CD14-positive monocyte (primary cell): ENCODE measurements around the gene SALL4. TPM values are rescaled to one million over a fixed set of nuclear protein-coding genes. Genes with fewer than 3 reads are reported as not detected.

ENCODE experiments used
- DNase-seq, 3 donors: peaks; one replicate each; pipeline ENCODE4 v3.0.0-alpha.2; 2011 to 2022
- H2AFZ ChIP-seq: 2 replicates; pipeline ENCODE4 v1.6.0; 2012; ENCODE audit warnings: mild to moderate bottlenecking, low read depth, low read length, inconsistent platforms; ENCODE audit not compliant: insufficient read depth, poor library complexity, severe bottlenecking
- H3K27ac ChIP-seq, 2 donors: 1 replicate in 1 of 2; 2 replicates in 1 of 2; pipeline ENCODE4 v1.5.1; 2012 to 2013; ENCODE audit warnings: low read length in 2 of 2, control low read depth in 1 of 2, inconsistent platforms in 1 of 2, low read depth in 1 of 2, mild to moderate bottlenecking in 1 of 2
- H3K27me3 ChIP-seq, 2 donors: one replicate each; pipeline versions ENCODE4 v1.6.0 to v1.6.1; 2011 to 2013; ENCODE audit warnings: low read length in 2 of 2; ENCODE audit not compliant: control insufficient read depth in 2 of 2, insufficient read depth in 2 of 2
- H3K36me3 ChIP-seq, 2 donors: replicated peaks in 1 of 2; 1 replicate in 1 of 2; 2 replicates in 1 of 2; pipeline versions ENCODE4 v1.5.1 to v1.6.1; 2012 to 2013; ENCODE audit warnings: low read length in 2 of 2, control low read depth in 1 of 2, inconsistent platforms in 1 of 2, mild to moderate bottlenecking in 1 of 2; ENCODE audit not compliant: insufficient read depth in 2 of 2, control insufficient read depth in 1 of 2
- H3K4me1 ChIP-seq, 2 donors: 1 replicate in 1 of 2; 2 replicates in 1 of 2; pipeline versions ENCODE4 v1.5.1 to v1.6.1; 2012 to 2013; ENCODE audit warnings: low read length in 2 of 2, control low read depth in 1 of 2, inconsistent platforms in 1 of 2, mild to moderate bottlenecking in 1 of 2, moderate library complexity in 1 of 2; ENCODE audit not compliant: insufficient read depth in 2 of 2, control insufficient read depth in 1 of 2
- H3K4me2 ChIP-seq: replicated peaks from 2 replicates; pipeline ENCODE3; 2012; ENCODE audit warnings: low read length, moderate library complexity, mild to moderate bottlenecking; ENCODE audit not compliant: poor library complexity, severe bottlenecking; ENCODE audit errors: extremely low read depth
- H3K4me3 ChIP-seq, 3 experiments: fragments of 200-600 bp in 1 of 3; sonication (generic) in 1 of 3; replicated peaks in 1 of 3; 1 replicate in 2 of 3; 2 replicates in 1 of 3; pipeline ENCODE4 v1.5.1; 2011 to 2013; ENCODE audit warnings: low read length in 3 of 3, mild to moderate bottlenecking in 3 of 3, control low read depth in 2 of 3, low read depth in 2 of 3, inconsistent platforms in 1 of 3, moderate library complexity in 1 of 3
- H3K79me2 ChIP-seq: 2 replicates; pipeline ENCODE4 v1.6.0; 2012; ENCODE audit warnings: mild to moderate bottlenecking, control low read depth, inconsistent platforms, low read length, moderate library complexity; ENCODE audit not compliant: insufficient read depth
- H3K9ac ChIP-seq: 2 replicates; pipeline ENCODE4 v1.6.0; 2017; ENCODE audit warnings: low read length, mild to moderate bottlenecking; ENCODE audit not compliant: insufficient read depth, poor library complexity, severe bottlenecking
- H3K9me3 ChIP-seq, 2 donors: replicated peaks in 1 of 2; 1 replicate in 1 of 2; 2 replicates in 1 of 2; pipeline versions ENCODE4 v1.5.1 to v1.6.1; 2012 to 2013; ENCODE audit warnings: low read length in 2 of 2, control low read depth in 1 of 2; ENCODE audit not compliant: control insufficient read depth in 1 of 2, insufficient read depth in 1 of 2
- H4K20me1 ChIP-seq: 2 replicates; pipeline ENCODE4 v1.6.0; 2012; ENCODE audit warnings: mild to moderate bottlenecking, low read length, control low read depth, moderate library complexity; ENCODE audit not compliant: insufficient read depth
- H3K27ac Mint-ChIP-seq, 7 donors: one replicate each; pipeline ENCODE4 v1.8.0; 2020; ENCODE audit warnings: mild to moderate bottlenecking in 7 of 7, mixed read lengths in 7 of 7, moderate library complexity in 6 of 7, inconsistent platforms in 2 of 7
- H3K27me3 Mint-ChIP-seq, 3 donors: one replicate each; pipeline ENCODE4 v1.8.0; 2021 to 2022; ENCODE audit warnings: low read depth in 3 of 3, mild to moderate bottlenecking in 3 of 3, mixed read lengths in 3 of 3, moderate library complexity in 3 of 3, inconsistent platforms in 1 of 3
- H3K36me3 Mint-ChIP-seq, 2 donors: one replicate each; pipeline ENCODE4 v1.8.0; 2020; ENCODE audit warnings: mixed read lengths in 2 of 2, inconsistent platforms in 1 of 2, mild to moderate bottlenecking in 1 of 2
- H3K4me1 Mint-ChIP-seq: one replicate; pipeline ENCODE4 v1.8.0; 2020; ENCODE audit warnings: mild to moderate bottlenecking, mixed read lengths
- H3K4me3 Mint-ChIP-seq, 2 donors: one replicate each; pipeline ENCODE4 v1.8.0; 2020; ENCODE audit warnings: mild to moderate bottlenecking in 2 of 2, mixed read lengths in 2 of 2, moderate library complexity in 1 of 2
- H3K9me3 Mint-ChIP-seq, 7 donors: one replicate each; pipeline ENCODE4 v1.8.0; 2020 to 2022; ENCODE audit warnings: mixed read lengths in 7 of 7, mild to moderate bottlenecking in 6 of 7, moderate library complexity in 6 of 7, inconsistent platforms in 2 of 7
- WGBS: methylation state at CpG from one replicate; pipeline ENCODE4 v1.1.5; 2013; ENCODE audit warnings: missing lambda C conversion rate; ENCODE audit not compliant: insufficient coverage; 5-methylcytosine and 5-hydroxymethylcytosine counted together
- intact Hi-C, 2 donors: fragments of 100-400 bp; cut with micrococcal nuclease; formaldehyde crosslinking; loops; one replicate each; pipeline versions ENCODE4 v1.15.0 to v1.15.1; 2023
- polyA plus RNA-seq, 3 donors: library from polyadenylated mRNA; depleted of rRNA in 1 of 3; unstranded in 2 of 3; stranded (reverse) in 1 of 3; fragments of 300-500 nt in 2 of 3; fragments of >200 nt in 1 of 3; fragmentation: Illumina TruSeq in 2 of 3; gene quantifications; 1 replicate in 2 of 3; 2 replicates in 1 of 3; pipeline ENCODE4 v1.2.3, GENCODE V29; 2012 to 2021
- TF ChIP-seq, protein P1 (sequence below): fragments of 200-600 bp; IDR thresholded peaks from one replicate; pipeline ENCODE4 v1.8.0; 2022; ENCODE audit warnings: antibody characterized with exemption, mild to moderate bottlenecking

Gene SALL4
- polyA plus RNA-seq, 3 donors, result 0.07 TPM; not detected in 2

DNA sequence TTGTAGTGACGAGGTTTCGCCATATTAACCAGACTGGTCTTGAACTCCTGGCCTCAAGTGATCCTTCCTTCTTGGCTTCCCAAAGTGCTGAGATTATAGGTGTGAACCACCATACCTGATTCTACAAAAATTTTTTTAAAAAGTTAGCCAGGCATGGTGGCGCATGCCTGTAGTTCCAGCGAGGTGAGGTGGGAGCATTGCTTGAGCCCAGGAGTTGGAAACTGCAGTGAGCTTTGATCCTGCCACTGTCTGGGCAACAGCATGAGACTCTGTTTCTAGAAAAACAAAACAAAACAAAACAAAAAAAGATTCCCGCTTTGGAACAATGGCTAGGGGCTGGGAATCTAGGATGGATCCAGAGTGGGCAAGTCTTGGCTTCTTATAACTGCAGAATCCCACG lies 35.1 kb upstream of the SALL4 start:
- Histone ChIP-seq H3K9ac (no peak overlapping the region), H3K4me2 (no peak overlapping the region), H3K4me3 (no peak overlapping the region), H3K27ac (no peak overlapping the region), H3K79me2 (no peaks in the 10 kb centered on the region), H3K4me1 (no peaks in the 10 kb centered on the region), H3K27me3 (no peaks in the 10 kb centered on the region), H2AFZ (no peak overlapping the region), H4K20me1 (no peaks in the 10 kb centered on the region), H3K9me3 (no peaks in the 10 kb centered on the region), H3K36me3 (no peaks in the 10 kb centered on the region)
- peaks cover 0 to 5% (median 0%) of the 10 kb centered on the region in 3 donors for H3K27me3 Mint-ChIP-seq
- no peak for DNase-seq
- TF ChIP-seq, protein P1, sequence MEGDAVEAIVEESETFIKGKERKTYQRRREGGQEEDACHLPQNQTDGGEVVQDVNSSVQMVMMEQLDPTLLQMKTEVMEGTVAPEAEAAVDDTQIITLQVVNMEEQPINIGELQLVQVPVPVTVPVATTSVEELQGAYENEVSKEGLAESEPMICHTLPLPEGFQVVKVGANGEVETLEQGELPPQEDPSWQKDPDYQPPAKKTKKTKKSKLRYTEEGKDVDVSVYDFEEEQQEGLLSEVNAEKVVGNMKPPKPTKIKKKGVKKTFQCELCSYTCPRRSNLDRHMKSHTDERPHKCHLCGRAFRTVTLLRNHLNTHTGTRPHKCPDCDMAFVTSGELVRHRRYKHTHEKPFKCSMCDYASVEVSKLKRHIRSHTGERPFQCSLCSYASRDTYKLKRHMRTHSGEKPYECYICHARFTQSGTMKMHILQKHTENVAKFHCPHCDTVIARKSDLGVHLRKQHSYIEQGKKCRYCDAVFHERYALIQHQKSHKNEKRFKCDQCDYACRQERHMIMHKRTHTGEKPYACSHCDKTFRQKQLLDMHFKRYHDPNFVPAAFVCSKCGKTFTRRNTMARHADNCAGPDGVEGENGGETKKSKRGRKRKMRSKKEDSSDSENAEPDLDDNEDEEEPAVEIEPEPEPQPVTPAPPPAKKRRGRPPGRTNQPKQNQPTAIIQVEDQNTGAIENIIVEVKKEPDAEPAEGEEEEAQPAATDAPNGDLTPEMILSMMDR, result no peak
- H3K4me3 Mint-ChIP-seq, result no peak overlapping the region
- WGBS, result 100% methylated on average over 1 of the region's 6 CpGs
- H3K9me3 Mint-ChIP-seq, result no peaks in the 10 kb centered on the region
- no peaks in the 10 kb centered on the region for H3K36me3 Mint-ChIP-seq
- no peaks in the 10 kb centered on the region for H3K4me1 Mint-ChIP-seq
- intact Hi-C loops, result no loop called here
- no peak overlapping the region for H3K27ac Mint-ChIP-seq

DNA sequence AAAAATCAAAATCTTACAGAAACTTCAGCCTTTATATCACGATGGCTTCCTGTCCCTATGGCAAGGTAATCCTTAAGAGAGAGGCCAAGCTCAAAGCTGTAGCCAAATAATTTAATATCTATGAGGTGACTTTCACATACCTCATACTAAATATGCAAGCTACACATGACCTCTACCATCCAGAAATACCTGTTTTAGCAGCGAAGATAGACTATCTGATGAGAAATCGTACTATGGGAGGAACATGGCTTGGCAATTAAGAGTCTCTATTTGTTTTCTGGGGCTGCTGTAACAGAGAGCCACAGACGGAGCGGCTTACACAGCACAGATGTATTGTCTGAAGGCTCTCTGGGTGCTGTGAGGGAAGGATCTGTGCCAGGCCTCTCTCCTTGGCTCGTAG lies 31.0 kb upstream of the SALL4 start:
- H3K9ac ChIP-seq, result no peak overlapping the region
- H3K36me3 ChIP-seq, result no peaks in the 10 kb centered on the region
- H3K27ac ChIP-seq, result no peak overlapping the region
- Mint-ChIP-seq H3K27me3 (peaks cover 0 to 3% (median 1%) of the 10 kb centered on the region in 3 donors), H3K36me3 (no peaks in the 10 kb centered on the region), H3K4me3 (no peak overlapping the region), H3K27ac (no peak overlapping the region), H3K4me1 (peaks cover 7% of the 10 kb centered on the region), H3K9me3 (no peaks in the 10 kb centered on the region)
- no peak overlapping the region for H2AFZ ChIP-seq
- TF ChIP-seq, protein P1, result no peak
- intact Hi-C loops, result no loop called here
- H3K27me3 ChIP-seq, result no peaks in the 10 kb centered on the region
- H3K4me1 ChIP-seq, result no peaks in the 10 kb centered on the region
- no peaks in the 10 kb centered on the region for H3K79me2 ChIP-seq
- H3K9me3 ChIP-seq, result no peaks in the 10 kb centered on the region
- WGBS, result 80% methylated on average over 2 of the region's 6 CpGs
- H3K4me3 ChIP-seq, result no peak overlapping the region
- DNase-seq, result no peak
- H4K20me1 ChIP-seq, result no peaks in the 10 kb centered on the region
- H3K4me2 ChIP-seq, result no peak overlapping the region
